Gastrocnemius medialis (tissue), 4 donors: ENCODE results near the gene RBM17.

Experiments used
- CTCF ChIP-seq, 5 experiments: fragments of 450-650 bp in 3 of 5; fragments of 200-600 bp in 2 of 5; sonication (generic) in 2 of 5; IDR thresholded peaks in 4 of 5; conservative IDR thresholded peaks in 1 of 5; 1 replicate in 4 of 5; 2 replicates in 1 of 5; pipeline ENCODE4 v1.5.1; 2016 to 2019; ENCODE audit warnings: antibody characterized with exemption in 5 of 5, mild to moderate bottlenecking in 3 of 5, moderate library complexity in 3 of 5
- POLR2A ChIP-seq, 2 donors: fragments of 450-650 bp; IDR thresholded peaks; one replicate each; pipeline ENCODE4 v1.6.1; 2017; ENCODE audit warnings: antibody characterized with exemption in 2 of 2, mild to moderate bottlenecking in 2 of 2, moderate library complexity in 2 of 2

GRCh38 chr10:6151087-6151977 is 62.5 kb downstream of the RBM17 start:
- TF ChIP-seq CTCF (IDR thresholded peaks at IDR 0.05 in 4 of 5, conservative IDR thresholded peaks at IDR 0.05 in 1 of 5) (peak; percentile 31 to 66 (median 51)), POLR2A (IDR thresholded peaks at IDR 0.05) (no peak)
